ENCODE data around the gene TMEM140. TPM values are rescaled to one million over a fixed set of nuclear protein-coding genes. Genes with fewer than 3 reads are reported as not detected.
A peak's percentile ranks its signal among the peaks of the same experiment; 100 is the strongest.

TMEM140 gene
- total and polyA plus RNA-seq, 9 of the 15 experiments (the other 6 are each of a cell fraction or from before 2014, with no cell fraction given): 0.03 to 0.82 (median 0.23) TPM

DNA sequence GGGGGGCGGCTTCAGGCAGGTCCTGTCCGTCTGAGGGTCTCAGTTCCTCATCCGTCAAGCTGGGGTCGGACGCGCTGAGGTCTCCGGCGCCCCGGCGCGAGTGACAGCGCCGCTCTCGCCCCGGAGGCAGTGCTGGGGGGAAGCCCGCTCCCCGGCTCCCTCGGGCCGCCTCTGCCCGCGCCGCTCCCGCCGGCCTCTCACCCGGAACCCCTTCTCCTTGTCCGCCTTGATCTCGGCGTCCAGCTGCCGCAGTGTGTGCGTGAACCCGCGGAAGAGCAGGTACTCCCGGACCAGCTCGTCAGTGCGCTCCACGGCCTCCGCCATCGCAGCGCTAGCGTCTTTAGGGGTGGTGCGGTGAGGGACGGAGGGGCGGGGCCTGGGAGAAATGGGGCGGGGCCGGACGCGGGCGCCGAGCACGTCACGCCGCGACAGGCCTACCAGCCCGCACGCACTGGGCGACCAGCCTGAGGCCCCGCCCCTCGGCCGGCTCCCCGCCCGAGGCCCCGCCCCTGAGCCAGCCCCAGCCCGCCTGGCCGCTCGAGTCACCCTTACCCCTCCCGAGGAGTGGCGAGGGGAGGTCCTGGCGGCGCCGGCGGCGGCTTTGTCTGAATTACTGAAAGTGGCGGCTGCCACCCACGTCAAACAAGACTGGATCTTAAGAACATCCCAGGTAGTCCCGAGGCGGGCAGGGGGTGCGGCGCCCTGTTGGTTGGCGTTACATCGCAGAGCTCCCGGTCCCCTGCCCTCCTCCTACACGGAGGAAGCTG, 63.5 kb downstream of the TMEM140 start, which contains the start of gene WDR91 (continued):
- TF ChIP-seq, protein P1, sequence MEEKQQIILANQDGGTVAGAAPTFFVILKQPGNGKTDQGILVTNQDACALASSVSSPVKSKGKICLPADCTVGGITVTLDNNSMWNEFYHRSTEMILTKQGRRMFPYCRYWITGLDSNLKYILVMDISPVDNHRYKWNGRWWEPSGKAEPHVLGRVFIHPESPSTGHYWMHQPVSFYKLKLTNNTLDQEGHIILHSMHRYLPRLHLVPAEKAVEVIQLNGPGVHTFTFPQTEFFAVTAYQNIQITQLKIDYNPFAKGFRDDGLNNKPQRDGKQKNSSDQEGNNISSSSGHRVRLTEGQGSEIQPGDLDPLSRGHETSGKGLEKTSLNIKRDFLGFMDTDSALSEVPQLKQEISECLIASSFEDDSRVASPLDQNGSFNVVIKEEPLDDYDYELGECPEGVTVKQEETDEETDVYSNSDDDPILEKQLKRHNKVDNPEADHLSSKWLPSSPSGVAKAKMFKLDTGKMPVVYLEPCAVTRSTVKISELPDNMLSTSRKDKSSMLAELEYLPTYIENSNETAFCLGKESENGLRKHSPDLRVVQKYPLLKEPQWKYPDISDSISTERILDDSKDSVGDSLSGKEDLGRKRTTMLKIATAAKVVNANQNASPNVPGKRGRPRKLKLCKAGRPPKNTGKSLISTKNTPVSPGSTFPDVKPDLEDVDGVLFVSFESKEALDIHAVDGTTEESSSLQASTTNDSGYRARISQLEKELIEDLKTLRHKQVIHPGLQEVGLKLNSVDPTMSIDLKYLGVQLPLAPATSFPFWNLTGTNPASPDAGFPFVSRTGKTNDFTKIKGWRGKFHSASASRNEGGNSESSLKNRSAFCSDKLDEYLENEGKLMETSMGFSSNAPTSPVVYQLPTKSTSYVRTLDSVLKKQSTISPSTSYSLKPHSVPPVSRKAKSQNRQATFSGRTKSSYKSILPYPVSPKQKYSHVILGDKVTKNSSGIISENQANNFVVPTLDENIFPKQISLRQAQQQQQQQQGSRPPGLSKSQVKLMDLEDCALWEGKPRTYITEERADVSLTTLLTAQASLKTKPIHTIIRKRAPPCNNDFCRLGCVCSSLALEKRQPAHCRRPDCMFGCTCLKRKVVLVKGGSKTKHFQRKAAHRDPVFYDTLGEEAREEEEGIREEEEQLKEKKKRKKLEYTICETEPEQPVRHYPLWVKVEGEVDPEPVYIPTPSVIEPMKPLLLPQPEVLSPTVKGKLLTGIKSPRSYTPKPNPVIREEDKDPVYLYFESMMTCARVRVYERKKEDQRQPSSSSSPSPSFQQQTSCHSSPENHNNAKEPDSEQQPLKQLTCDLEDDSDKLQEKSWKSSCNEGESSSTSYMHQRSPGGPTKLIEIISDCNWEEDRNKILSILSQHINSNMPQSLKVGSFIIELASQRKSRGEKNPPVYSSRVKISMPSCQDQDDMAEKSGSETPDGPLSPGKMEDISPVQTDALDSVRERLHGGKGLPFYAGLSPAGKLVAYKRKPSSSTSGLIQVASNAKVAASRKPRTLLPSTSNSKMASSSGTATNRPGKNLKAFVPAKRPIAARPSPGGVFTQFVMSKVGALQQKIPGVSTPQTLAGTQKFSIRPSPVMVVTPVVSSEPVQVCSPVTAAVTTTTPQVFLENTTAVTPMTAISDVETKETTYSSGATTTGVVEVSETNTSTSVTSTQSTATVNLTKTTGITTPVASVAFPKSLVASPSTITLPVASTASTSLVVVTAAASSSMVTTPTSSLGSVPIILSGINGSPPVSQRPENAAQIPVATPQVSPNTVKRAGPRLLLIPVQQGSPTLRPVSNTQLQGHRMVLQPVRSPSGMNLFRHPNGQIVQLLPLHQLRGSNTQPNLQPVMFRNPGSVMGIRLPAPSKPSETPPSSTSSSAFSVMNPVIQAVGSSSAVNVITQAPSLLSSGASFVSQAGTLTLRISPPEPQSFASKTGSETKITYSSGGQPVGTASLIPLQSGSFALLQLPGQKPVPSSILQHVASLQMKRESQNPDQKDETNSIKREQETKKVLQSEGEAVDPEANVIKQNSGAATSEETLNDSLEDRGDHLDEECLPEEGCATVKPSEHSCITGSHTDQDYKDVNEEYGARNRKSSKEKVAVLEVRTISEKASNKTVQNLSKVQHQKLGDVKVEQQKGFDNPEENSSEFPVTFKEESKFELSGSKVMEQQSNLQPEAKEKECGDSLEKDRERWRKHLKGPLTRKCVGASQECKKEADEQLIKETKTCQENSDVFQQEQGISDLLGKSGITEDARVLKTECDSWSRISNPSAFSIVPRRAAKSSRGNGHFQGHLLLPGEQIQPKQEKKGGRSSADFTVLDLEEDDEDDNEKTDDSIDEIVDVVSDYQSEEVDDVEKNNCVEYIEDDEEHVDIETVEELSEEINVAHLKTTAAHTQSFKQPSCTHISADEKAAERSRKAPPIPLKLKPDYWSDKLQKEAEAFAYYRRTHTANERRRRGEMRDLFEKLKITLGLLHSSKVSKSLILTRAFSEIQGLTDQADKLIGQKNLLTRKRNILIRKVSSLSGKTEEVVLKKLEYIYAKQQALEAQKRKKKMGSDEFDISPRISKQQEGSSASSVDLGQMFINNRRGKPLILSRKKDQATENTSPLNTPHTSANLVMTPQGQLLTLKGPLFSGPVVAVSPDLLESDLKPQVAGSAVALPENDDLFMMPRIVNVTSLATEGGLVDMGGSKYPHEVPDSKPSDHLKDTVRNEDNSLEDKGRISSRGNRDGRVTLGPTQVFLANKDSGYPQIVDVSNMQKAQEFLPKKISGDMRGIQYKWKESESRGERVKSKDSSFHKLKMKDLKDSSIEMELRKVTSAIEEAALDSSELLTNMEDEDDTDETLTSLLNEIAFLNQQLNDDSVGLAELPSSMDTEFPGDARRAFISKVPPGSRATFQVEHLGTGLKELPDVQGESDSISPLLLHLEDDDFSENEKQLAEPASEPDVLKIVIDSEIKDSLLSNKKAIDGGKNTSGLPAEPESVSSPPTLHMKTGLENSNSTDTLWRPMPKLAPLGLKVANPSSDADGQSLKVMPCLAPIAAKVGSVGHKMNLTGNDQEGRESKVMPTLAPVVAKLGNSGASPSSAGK (IDR thresholded peaks at IDR 0.05): no peak
- no peak for TF ChIP-seq NFXL1 (CRISPR knock-in tag; IDR thresholded peaks at IDR 0.05)
- no peak for TF ChIP-seq NFATC3 (IDR thresholded peaks at IDR 0.05)
- TF ChIP-seq FOXM1 (IDR thresholded peaks at IDR 0.05; ENCODE audit: low read depth): no peak
- peak; percentile 94 for TF ChIP-seq FOXM1 (CRISPR knock-in tag; IDR thresholded peaks at IDR 0.05; ENCODE audit: low read depth)
- TF ChIP-seq POU5F1 (IDR thresholded peaks at IDR 0.05; ENCODE audit: borderline replicate concordance, low read depth, low read length, partially characterized antibody): no peak
- TF ChIP-seq SIRT6 (IDR thresholded peaks at IDR 0.05; ENCODE audit: low read depth, low read length): no peak
- TF ChIP-seq, protein P2, sequence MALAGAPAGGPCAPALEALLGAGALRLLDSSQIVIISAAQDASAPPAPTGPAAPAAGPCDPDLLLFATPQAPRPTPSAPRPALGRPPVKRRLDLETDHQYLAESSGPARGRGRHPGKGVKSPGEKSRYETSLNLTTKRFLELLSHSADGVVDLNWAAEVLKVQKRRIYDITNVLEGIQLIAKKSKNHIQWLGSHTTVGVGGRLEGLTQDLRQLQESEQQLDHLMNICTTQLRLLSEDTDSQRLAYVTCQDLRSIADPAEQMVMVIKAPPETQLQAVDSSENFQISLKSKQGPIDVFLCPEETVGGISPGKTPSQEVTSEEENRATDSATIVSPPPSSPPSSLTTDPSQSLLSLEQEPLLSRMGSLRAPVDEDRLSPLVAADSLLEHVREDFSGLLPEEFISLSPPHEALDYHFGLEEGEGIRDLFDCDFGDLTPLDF (CRISPR knock-in tag; IDR thresholded peaks at IDR 0.05): no peak
- TF ChIP-seq SMAD3 (CRISPR knock-in tag; conservative IDR thresholded peaks at IDR 0.05): no peak
- TF ChIP-seq MYNN (IDR thresholded peaks at IDR 0.05): peak; percentile 52; the same call in 1 of the 2 replicates
- no peak for TF ChIP-seq MYNN (CRISPR knock-in tag; IDR thresholded peaks at IDR 0.05)

All from K562 (cell line).